Epithelial cell of proximal tubule (primary cell): ENCODE results near the gene CDC42BPG. TPM values are rescaled to one million over a fixed set of nuclear protein-coding genes. Genes with fewer than 3 reads are reported as not detected.

Experiments
- DNase-seq: peaks from one replicate; pipeline ENCODE4 v3.0.0-alpha.2; 2011; ENCODE audit warnings: low read depth
- H3K4me3 ChIP-seq: 2 replicates; pipeline ENCODE4 v1.5.1; 2011; ENCODE audit warnings: low read depth, mild to moderate bottlenecking, low read length
- total RNA-seq: library from RNA; depleted of rRNA; stranded (reverse); fragments of >200 nt; gene quantifications from 2 replicates; pipeline ENCODE4 v1.2.3, GENCODE V29; 2015
- TF ChIP-seq, protein P1 (sequence below): conservative IDR thresholded peaks from 2 replicates; pipeline ENCODE4 v1.5.1; 2012; ENCODE audit warnings: low read depth, mild to moderate bottlenecking, low read length

The CDC42BPG gene
- total RNA-seq, 1 donor from 2014 or later: 8.9 TPM

GRCh38 chr11:64839335-64839734 is 5.1 kb downstream of the CDC42BPG start:
- H3K4me3 ChIP-seq: no peak overlapping the region
- TF ChIP-seq, protein P1, sequence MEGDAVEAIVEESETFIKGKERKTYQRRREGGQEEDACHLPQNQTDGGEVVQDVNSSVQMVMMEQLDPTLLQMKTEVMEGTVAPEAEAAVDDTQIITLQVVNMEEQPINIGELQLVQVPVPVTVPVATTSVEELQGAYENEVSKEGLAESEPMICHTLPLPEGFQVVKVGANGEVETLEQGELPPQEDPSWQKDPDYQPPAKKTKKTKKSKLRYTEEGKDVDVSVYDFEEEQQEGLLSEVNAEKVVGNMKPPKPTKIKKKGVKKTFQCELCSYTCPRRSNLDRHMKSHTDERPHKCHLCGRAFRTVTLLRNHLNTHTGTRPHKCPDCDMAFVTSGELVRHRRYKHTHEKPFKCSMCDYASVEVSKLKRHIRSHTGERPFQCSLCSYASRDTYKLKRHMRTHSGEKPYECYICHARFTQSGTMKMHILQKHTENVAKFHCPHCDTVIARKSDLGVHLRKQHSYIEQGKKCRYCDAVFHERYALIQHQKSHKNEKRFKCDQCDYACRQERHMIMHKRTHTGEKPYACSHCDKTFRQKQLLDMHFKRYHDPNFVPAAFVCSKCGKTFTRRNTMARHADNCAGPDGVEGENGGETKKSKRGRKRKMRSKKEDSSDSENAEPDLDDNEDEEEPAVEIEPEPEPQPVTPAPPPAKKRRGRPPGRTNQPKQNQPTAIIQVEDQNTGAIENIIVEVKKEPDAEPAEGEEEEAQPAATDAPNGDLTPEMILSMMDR: no peak
- no peak for DNase-seq

DNA sequence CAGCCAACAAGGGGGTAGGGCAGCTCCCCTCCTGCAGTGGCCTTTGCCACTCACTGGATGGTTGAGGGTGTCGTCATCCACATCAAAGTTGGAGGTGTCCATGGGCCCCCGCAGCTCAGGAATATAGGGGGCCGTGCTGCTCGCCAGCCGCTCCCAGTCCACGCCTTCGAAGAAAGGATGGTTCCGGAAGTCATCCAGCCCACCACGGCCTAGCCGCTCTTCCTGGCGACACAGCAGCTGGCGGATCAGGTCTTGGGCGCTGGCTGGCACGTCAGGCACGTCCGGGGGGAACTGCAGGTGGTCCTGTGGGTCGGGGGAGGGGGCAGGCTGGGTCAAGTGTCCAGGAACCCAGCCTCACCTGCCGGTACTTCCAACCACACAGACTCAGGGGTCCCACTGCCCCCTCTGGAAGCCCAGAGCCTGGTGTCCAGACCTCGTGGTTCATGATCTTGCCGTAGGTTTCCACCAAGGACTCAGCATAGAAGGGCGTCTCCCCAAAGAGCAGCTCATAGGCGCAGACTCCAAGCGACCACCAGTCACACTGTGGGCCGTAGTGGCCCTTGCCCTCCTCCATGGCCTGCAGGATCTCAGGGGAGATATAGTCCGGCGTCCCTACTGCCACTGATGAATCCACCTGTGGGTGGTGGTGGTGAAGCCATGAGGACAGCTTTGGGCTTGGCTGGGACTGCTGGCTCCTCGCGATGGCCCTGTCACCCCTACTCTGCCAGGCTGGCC is 5.7 kb downstream of the CDC42BPG start:
- no peak for DNase-seq
- TF ChIP-seq, protein P1: no peak
- H3K4me3 ChIP-seq: no peak overlapping the region

GRCh38 chr11:64837887-64838351 is 6.5 kb downstream of the CDC42BPG start:
- TF ChIP-seq, protein P1: no peak
- no peak overlapping the region for H3K4me3 ChIP-seq
- no peak for DNase-seq

- DNase-seq: no peak
- TF ChIP-seq, protein P1: no peak
- no peak overlapping the region for H3K4me3 ChIP-seq
Measured at GRCh38 chr11:64836448-64837072, 7.9 kb downstream of the CDC42BPG start.

DNA sequence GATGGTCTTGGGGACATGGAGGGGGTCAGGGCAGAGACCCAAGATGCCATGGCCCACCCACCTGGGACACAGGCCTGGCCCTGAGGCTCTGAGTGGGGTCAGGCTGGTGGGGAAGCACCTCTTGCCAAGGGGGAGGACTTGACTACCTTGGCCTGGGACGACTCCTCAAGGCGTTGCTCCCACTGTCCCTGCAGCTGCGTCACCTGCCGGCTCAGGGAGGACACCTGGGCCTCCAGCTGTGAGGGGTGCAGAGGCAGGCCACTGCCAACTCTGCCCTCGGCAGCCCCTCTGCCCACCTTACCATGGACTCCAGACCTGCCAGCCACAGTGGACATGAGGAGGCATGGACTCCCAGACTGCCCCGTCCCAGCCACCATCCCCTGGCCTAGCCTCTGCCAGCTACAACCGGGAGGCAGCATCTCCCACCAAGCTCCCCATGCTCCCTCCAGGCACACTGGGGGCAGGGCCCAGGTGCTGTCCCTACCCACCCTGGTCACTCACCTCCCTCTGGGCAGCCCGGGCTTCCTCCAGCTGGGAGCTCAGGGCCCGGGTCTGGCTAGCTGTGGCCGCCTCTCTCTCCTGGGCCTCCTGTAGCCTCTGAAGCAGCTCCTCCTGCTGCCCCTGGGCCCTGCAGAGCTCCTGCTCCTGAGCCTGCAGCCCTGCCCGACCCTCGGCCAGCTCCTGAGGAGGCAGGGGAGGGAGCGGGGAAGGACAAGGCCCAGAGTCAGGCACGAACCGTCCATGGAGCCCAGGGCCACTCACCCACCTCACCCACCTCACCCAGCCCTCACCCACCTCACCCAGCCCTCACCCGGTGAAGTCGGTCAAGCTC is 8.6 kb downstream of the CDC42BPG start:
- TF ChIP-seq, protein P1: no peak
- no peak for DNase-seq
- H3K4me3 ChIP-seq: no peak overlapping the region

- DNase-seq: no peak
- TF ChIP-seq, protein P1: no peak
- H3K4me3 ChIP-seq: no peak overlapping the region
Measured at GRCh38 chr11:64834723-64835615, 9.5 kb downstream of the CDC42BPG start.
